Right cardiac atrium (tissue), 5 donors: ENCODE measurements around the gene SPINK4. TPM values are rescaled to one million over a fixed set of nuclear protein-coding genes. Genes with fewer than 3 reads are reported as not detected.

ENCODE experiments used
- ATAC-seq, 2 donors: fragments of 200-7000 bp; cut with Tn5 transposase; one replicate each; pipeline versions ENCODE4 v1.8.0 to v1.9.1; 2020; ENCODE audit warnings: moderate library complexity in 2 of 2, mild to moderate bottlenecking in 1 of 2
- DNase-seq, 3 donors: peaks; one replicate each; pipeline ENCODE4 v3.0.0-alpha.2; 2020
- H3K27ac ChIP-seq: one replicate; pipeline ENCODE4 v1.5.1; 2013; ENCODE audit warnings: mild to moderate bottlenecking, low read length, control low read depth, moderate library complexity
- H3K27me3 ChIP-seq: one replicate; pipeline ENCODE4 v1.6.1; 2013; ENCODE audit not compliant: control insufficient read depth, insufficient read depth
- H3K4me1 ChIP-seq: one replicate; pipeline ENCODE4 v1.6.1; 2013; ENCODE audit warnings: low read length; ENCODE audit not compliant: control insufficient read depth, insufficient read depth
- H3K4me3 ChIP-seq: one replicate; pipeline ENCODE4 v1.5.1; 2013; ENCODE audit warnings: low read length, control low read depth
- H3K9me3 ChIP-seq: one replicate; pipeline ENCODE4 v1.6.1; 2013; ENCODE audit warnings: low read length; ENCODE audit not compliant: control insufficient read depth
- WGBS: extraction: QIAGEN DNeasy Blood & Tissue Kit; methylation state at CpG from one replicate; pipeline ENCODE4 v1.1.7; 2013; 5-methylcytosine and 5-hydroxymethylcytosine counted together
- intact Hi-C, 4 donors: fragments of 100-400 bp; cut with DNase I; formaldehyde crosslinking; loops; one replicate each; pipeline versions ENCODE4 v1.11.0 to v1.14.0; 2022 to 2023
- polyA plus RNA-seq: library from polyadenylated mRNA; stranded (reverse); fragments of 200-250 nt; gene quantifications from one replicate; pipeline ENCODE4 v1.2.3, GENCODE V29; 2013
- total RNA-seq, 4 donors: library from RNA; stranded (reverse); fragmentation: NEBNext Ultra II Directional; extraction: Animal tissue kit (Norgen Biotek cat#: 25700); gene quantifications; one replicate each; pipeline ENCODE4 v1.2.1, GENCODE V29; 2021
- donor health status: healthy with polysubstance abuse.
- donor health status: DM: no; HTN: yes; CAD: no.
- donor health status: DM: no; HTN: no; CAD: no.
- donor health status: DM: no; HTN: yes; CAD: no; lungs with severe emphysema.
- donor health status: DM: yes; HTN: yes; CAD: no.

The SPINK4 gene
- total and polyA plus RNA-seq, 5 donors, result not detected

GRCh38 chr9:33245341-33245740 lies 5.4 kb downstream of the SPINK4 start:
- no peak overlapping the region for H3K4me3 ChIP-seq
- no peaks in the 10 kb centered on the region for H3K4me1 ChIP-seq
- no peaks in the 10 kb centered on the region for H3K27me3 ChIP-seq
- intact Hi-C loops, result no loop called here
- no peak for ATAC-seq
- no peak for DNase-seq
- WGBS, result 90% methylated on average over 2 of the region's 2 CpGs
- no peaks in the 10 kb centered on the region for H3K9me3 ChIP-seq
- H3K27ac ChIP-seq, result no peak overlapping the region

- DNase-seq, result no peak
- Histone ChIP-seq H3K4me3 (no peak overlapping the region), H3K27me3 (no peaks in the 10 kb centered on the region), H3K27ac (no peak overlapping the region), H3K9me3 (no peaks in the 10 kb centered on the region), H3K4me1 (no peaks in the 10 kb centered on the region)
- intact Hi-C loops, result no loop called here
- no peak for ATAC-seq
- WGBS, result 90% methylated on average over 9 of the region's 9 CpGs
Observed at GRCh38 chr9:33246269-33246860, 6.4 kb downstream of the SPINK4 start.

GRCh38 chr9:33248606-33249005 lies 8.6 kb downstream of the SPINK4 start:
- no peak overlapping the region for H3K4me3 ChIP-seq
- DNase-seq (no peak), ATAC-seq (no peak)
- no peak overlapping the region for H3K27ac ChIP-seq
- intact Hi-C loops, result no loop called here
- no peaks in the 10 kb centered on the region for H3K4me1 ChIP-seq
- H3K9me3 ChIP-seq, result no peaks in the 10 kb centered on the region
- no peaks in the 10 kb centered on the region for H3K27me3 ChIP-seq
- 95% methylated on average over 3 of the region's 3 CpGs for WGBS

- ATAC-seq (no peak), DNase-seq (no peak)
- intact Hi-C loops, result no loop called here
- Histone ChIP-seq H3K27me3 (no peaks in the 10 kb centered on the region), H3K4me1 (no peaks in the 10 kb centered on the region), H3K27ac (no peak overlapping the region), H3K4me3 (no peak overlapping the region), H3K9me3 (no peaks in the 10 kb centered on the region)
- WGBS, result 76% methylated on average over 6 of the region's 6 CpGs
Observed at GRCh38 chr9:33249087-33249658, 9.2 kb downstream of the SPINK4 start.

- no peaks in the 10 kb centered on the region for H3K4me1 ChIP-seq
- no peak for DNase-seq
- H3K27me3 ChIP-seq, result no peaks in the 10 kb centered on the region
- H3K9me3 ChIP-seq, result no peaks in the 10 kb centered on the region
- no peak overlapping the region for H3K4me3 ChIP-seq
- no peak overlapping the region for H3K27ac ChIP-seq
- WGBS, result 97% methylated on average over 2 of the region's 2 CpGs
- ATAC-seq, result no peak
- intact Hi-C loops, result no loop called here
Observed at GRCh38 chr9:33249983-33250382, 10.0 kb downstream of the SPINK4 start.

GRCh38 chr9:33250458-33250995 lies 10.6 kb downstream of the SPINK4 start:
- no peak for DNase-seq
- Histone ChIP-seq H3K27me3 (no peaks in the 10 kb centered on the region), H3K9me3 (no peaks in the 10 kb centered on the region), H3K4me1 (no peaks in the 10 kb centered on the region), H3K27ac (no peak overlapping the region), H3K4me3 (no peak overlapping the region)
- no peak for ATAC-seq
- WGBS, result 56% methylated on average over 1 of the region's 1 CpG
- intact Hi-C loops, result no loop called here

GRCh38 chr9:33254211-33254610 lies 14.2 kb downstream of the SPINK4 start:
- DNase-seq (no peak), ATAC-seq (no peak)
- Histone ChIP-seq H3K27me3 (no peaks in the 10 kb centered on the region), H3K9me3 (no peaks in the 10 kb centered on the region), H3K4me3 (no peak overlapping the region), H3K27ac (no peak overlapping the region), H3K4me1 (no peaks in the 10 kb centered on the region)
- 98% methylated on average over 4 of the region's 4 CpGs for WGBS
- intact Hi-C loops, result no loop called here

GRCh38 chr9:33255014-33255413 lies 15.0 kb downstream of the SPINK4 start:
- no peaks in the 10 kb centered on the region for H3K9me3 ChIP-seq
- H3K4me3 ChIP-seq, result no peak overlapping the region
- intact Hi-C loops, result no loop called here
- H3K27me3 ChIP-seq, result no peaks in the 10 kb centered on the region
- ATAC-seq (no peak), DNase-seq (no peak)
- H3K27ac ChIP-seq, result no peak overlapping the region
- 92% methylated on average over 8 of the region's 8 CpGs for WGBS
- H3K4me1 ChIP-seq, result no peaks in the 10 kb centered on the region

GRCh38 chr9:33255471-33255870 lies 15.5 kb downstream of the SPINK4 start:
- Histone ChIP-seq H3K9me3 (no peaks in the 10 kb centered on the region), H3K27me3 (no peaks in the 10 kb centered on the region), H3K4me3 (no peak overlapping the region), H3K27ac (no peak overlapping the region), H3K4me1 (no peaks in the 10 kb centered on the region)
- ATAC-seq (no peak), DNase-seq (no peak)
- WGBS, result 90% methylated on average over 4 of the region's 4 CpGs
- intact Hi-C loops, result no loop called here

GRCh38 chr9:33256236-33256635 lies 16.3 kb downstream of the SPINK4 start:
- no peak overlapping the region for H3K27ac ChIP-seq
- H3K9me3 ChIP-seq, result no peaks in the 10 kb centered on the region
- H3K4me3 ChIP-seq, result no peak overlapping the region
- DNase-seq (no peak), ATAC-seq (no peak)
- H3K27me3 ChIP-seq, result no peaks in the 10 kb centered on the region
- intact Hi-C loops, result no loop called here
- 69% methylated on average over 2 of the region's 2 CpGs for WGBS
- no peaks in the 10 kb centered on the region for H3K4me1 ChIP-seq

GRCh38 chr9:33257276-33257675 lies 17.3 kb downstream of the SPINK4 start:
- H3K9me3 ChIP-seq, result no peaks in the 10 kb centered on the region
- ATAC-seq (peak in 1 of 2 donors; percentile 19), DNase-seq (no peak)
- no peak overlapping the region for H3K27ac ChIP-seq
- intact Hi-C loops, result no loop called here
- 77% methylated on average over 4 of the region's 4 CpGs for WGBS
- H3K4me3 ChIP-seq, result no peak overlapping the region
- H3K27me3 ChIP-seq, result no peaks in the 10 kb centered on the region
- no peaks in the 10 kb centered on the region for H3K4me1 ChIP-seq
